HG02943 (cell line): ENCODE measurements around the gene MTMR4.
"Not testable (repeated sequence)": the region's sequence is repeated elsewhere in the genome, so short reads cannot be mapped to it uniquely, and the experiment has no call there.

Experiments
- ATAC-seq: cut with Tn5 transposase; IDR thresholded peaks from one replicate; pipeline ENCODE4 v1.9.1; 2021; ENCODE audit warnings: mild to moderate bottlenecking, low read depth, moderate library complexity; ENCODE audit not compliant: unreplicated experiment

MTMR4 gene

GRCh38 chr17:58513965-58514769 lies at the start of gene MTMR4:
Gene MTMR4, minus strand, starts transcription at chr17:58514638. Its CDS starts 231 bp downstream, at chr17:58514407.
- ATAC-seq: no peak

- ATAC-seq: no peak
Observed at GRCh38 chr17:58560511-58560910, 46.1 kb upstream of the MTMR4 start.

GRCh38 chr17:58557981-58558380 lies 43.5 kb upstream of the MTMR4 start:
- ATAC-seq: no peak

- no peak for ATAC-seq
Observed at GRCh38 chr17:58556833-58557250, 42.4 kb upstream of the MTMR4 start.

GRCh38 chr17:58555109-58555508 lies 40.7 kb upstream of the MTMR4 start:
- ATAC-seq: not testable (repeated sequence)

- no peak for ATAC-seq
Observed at GRCh38 chr17:58541249-58541648, 26.8 kb upstream of the MTMR4 start.

GRCh38 chr17:58539698-58540097 lies 25.3 kb upstream of the MTMR4 start:
- ATAC-seq: no peak

- no peak for ATAC-seq
Observed at GRCh38 chr17:58538811-58539409, 24.5 kb upstream of the MTMR4 start.

- no peak for ATAC-seq
Observed at GRCh38 chr17:58537266-58537665, 22.8 kb upstream of the MTMR4 start.

GRCh38 chr17:58536542-58536941 lies 22.1 kb upstream of the MTMR4 start:
- no peak for ATAC-seq

GRCh38 chr17:58535431-58535830 lies 21.0 kb upstream of the MTMR4 start:
- no peak for ATAC-seq

- ATAC-seq: no peak
Observed at GRCh38 chr17:58534901-58535421, 20.5 kb upstream of the MTMR4 start.

- ATAC-seq: no peak
Observed at GRCh38 chr17:58534331-58534730, 19.9 kb upstream of the MTMR4 start.

GRCh38 chr17:58533616-58534188 lies 19.3 kb upstream of the MTMR4 start:
- ATAC-seq: no peak

- no peak for ATAC-seq
Observed at GRCh38 chr17:58532555-58532951, 18.1 kb upstream of the MTMR4 start.

GRCh38 chr17:58531661-58532554 lies 17.5 kb upstream of the MTMR4 start:
- no peak for ATAC-seq

GRCh38 chr17:58531122-58531521 lies 16.7 kb upstream of the MTMR4 start:
- ATAC-seq: no peak

GRCh38 chr17:58530655-58531054 lies 16.2 kb upstream of the MTMR4 start:
- ATAC-seq: no peak

GRCh38 chr17:58529275-58529674 lies 14.8 kb upstream of the MTMR4 start:
- ATAC-seq: no peak

GRCh38 chr17:58528443-58528842 lies 14.0 kb upstream of the MTMR4 start:
- no peak for ATAC-seq
